HG02798 (cell line): ENCODE results near the gene FZD10.

Experiments used
- ATAC-seq: cut with Tn5 transposase; IDR thresholded peaks from one replicate; pipeline ENCODE4 v1.9.1; 2021; ENCODE audit warnings: mild to moderate bottlenecking; ENCODE audit not compliant: unreplicated experiment, poor library complexity

The FZD10 gene

GRCh38 chr12:130152386-130152785 is 9.9 kb upstream of the FZD10 start:
- no peak for ATAC-seq

- no peak for ATAC-seq
These were observed 8.5 kb upstream of the FZD10 start for GRCh38 chr12:130153803-130154202.

DNA sequence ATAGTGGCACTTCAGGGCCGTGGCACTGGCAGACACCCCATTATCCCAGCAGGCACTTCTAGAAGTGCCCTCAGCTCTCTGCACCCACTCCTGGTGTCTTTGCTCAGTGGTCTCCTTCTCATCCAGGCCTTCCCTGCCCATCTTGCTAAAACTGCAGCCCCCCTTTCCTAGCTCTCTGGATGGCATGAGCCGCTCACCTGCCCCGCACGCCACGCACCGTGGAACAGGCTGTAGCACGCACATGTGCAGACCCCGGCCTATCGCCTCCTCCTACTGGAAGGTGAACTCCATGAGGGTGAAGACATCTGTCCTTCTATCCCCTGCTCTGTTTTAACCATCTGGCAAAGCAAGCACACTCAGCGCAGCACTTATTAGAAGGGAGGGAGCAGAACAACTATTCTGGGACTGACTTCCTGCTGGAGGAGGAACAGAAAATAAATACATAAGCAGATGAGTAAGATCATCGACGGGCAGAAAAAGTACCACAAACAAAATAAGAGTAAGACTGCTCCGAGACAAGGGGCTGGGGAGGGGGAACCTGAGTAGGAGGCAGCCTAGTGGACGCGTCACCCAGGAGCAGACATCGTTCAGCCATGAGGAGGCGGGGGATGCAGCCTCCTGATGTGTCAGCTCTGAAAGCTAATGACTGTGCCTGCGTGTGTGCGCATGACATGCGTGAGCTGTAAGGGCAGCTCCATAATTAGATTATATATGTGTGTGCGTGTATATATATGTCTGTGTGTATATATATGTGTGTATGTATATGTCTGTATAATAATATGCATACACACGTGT is 7.8 kb upstream of the FZD10 start:
- ATAC-seq: no peak

- no peak for ATAC-seq
These were observed 6.7 kb upstream of the FZD10 start for GRCh38 chr12:130155416-130156073.

DNA sequence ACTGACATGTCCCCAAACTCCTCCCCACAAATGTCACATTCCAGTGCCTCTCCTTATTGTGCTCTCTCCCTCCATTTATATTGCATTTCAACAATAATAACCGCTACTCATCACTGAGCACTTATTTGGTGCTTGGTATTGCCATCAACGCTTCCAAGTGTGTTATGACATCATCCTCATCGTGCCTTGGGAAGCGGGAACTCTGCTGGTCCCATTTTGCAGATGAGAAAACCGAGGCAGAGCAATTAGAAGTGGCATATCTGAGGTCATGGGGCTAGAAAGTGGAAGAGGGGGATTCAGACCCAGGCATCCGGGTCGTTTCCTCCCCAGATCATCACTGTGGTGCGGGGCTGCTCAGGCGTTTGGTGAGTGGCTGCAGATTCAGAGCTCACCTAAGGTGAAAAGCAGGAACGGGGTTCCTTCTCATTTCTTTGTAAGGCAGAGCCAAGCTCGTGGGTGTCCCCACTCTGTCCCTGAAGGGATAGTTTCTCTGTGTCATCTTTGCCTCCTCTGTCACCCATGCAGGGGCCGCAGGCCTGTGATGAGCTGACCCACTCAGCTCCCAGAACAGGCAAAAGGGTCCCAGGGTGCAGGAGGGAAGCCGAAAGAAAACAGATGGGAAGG is 5.5 kb upstream of the FZD10 start:
- no peak for ATAC-seq

- no peak for ATAC-seq
These were observed 4.1 kb upstream of the FZD10 start for GRCh38 chr12:130157998-130158753.

- ATAC-seq: no peak
These were observed 3.6 kb upstream of the FZD10 start for GRCh38 chr12:130158754-130159059.

DNA sequence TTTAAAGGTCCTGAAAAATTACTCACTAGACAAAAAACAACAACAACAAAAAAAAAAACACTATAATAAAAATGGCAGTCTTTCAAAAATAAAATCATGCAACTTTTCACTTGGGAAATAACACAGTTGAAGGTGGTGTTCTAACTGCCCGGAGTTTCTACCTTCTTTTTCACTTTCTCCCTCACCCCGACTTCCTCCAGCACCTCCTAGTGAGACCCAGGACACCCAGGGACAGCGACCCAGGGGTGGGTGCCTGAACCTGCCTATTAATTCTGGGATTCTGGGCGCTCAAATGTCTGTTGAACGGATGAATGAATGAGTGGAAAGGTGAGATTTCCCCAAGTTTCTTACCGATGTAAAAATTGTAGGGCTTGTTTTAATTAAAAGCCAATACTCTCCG is 2.0 kb upstream of the FZD10 start:
- no peak for ATAC-seq

GRCh38 chr12:130160711-130161231 is 1.5 kb upstream of the FZD10 start:
- no peak for ATAC-seq

GRCh38 chr12:130161261-130162243 is 712 bp upstream of the FZD10 start:
- no peak for ATAC-seq

DNA sequence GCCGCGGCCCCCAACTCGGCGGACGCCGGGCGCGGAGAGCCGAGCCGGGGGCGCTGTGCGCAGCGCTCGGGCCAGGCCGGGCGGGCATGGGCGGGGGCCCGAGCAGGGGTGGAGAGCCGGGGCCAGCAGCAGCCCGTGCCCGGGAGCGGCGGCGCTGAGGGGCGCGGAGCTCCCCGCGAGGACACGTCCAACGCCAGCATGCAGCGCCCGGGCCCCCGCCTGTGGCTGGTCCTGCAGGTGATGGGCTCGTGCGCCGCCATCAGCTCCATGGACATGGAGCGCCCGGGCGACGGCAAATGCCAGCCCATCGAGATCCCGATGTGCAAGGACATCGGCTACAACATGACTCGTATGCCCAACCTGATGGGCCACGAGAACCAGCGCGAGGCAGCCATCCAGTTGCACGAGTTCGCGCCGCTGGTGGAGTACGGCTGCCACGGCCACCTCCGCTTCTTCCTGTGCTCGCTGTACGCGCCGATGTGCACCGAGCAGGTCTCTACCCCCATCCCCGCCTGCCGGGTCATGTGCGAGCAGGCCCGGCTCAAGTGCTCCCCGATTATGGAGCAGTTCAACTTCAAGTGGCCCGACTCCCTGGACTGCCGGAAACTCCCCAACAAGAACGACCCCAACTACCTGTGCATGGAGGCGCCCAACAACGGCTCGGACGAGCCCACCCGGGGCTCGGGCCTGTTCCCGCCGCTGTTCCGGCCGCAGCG is 639 bp downstream of the FZD10 start:
- no peak for ATAC-seq

DNA sequence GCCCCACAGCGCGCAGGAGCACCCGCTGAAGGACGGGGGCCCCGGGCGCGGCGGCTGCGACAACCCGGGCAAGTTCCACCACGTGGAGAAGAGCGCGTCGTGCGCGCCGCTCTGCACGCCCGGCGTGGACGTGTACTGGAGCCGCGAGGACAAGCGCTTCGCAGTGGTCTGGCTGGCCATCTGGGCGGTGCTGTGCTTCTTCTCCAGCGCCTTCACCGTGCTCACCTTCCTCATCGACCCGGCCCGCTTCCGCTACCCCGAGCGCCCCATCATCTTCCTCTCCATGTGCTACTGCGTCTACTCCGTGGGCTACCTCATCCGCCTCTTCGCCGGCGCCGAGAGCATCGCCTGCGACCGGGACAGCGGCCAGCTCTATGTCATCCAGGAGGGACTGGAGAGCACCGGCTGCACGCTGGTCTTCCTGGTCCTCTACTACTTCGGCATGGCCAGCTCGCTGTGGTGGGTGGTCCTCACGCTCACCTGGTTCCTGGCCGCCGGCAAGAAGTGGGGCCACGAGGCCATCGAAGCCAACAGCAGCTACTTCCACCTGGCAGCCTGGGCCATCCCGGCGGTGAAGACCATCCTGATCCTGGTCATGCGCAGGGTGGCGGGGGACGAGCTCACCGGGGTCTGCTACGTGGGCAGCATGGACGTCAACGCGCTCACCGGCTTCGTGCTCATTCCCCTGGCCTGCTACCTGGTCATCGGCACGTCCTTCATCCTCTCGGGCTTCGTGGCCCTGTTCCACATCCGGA is 1.4 kb downstream of the FZD10 start:
- no peak for ATAC-seq

DNA sequence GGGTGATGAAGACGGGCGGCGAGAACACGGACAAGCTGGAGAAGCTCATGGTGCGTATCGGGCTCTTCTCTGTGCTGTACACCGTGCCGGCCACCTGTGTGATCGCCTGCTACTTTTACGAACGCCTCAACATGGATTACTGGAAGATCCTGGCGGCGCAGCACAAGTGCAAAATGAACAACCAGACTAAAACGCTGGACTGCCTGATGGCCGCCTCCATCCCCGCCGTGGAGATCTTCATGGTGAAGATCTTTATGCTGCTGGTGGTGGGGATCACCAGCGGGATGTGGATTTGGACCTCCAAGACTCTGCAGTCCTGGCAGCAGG is 1.9 kb downstream of the FZD10 start:
- ATAC-seq: no peak

DNA sequence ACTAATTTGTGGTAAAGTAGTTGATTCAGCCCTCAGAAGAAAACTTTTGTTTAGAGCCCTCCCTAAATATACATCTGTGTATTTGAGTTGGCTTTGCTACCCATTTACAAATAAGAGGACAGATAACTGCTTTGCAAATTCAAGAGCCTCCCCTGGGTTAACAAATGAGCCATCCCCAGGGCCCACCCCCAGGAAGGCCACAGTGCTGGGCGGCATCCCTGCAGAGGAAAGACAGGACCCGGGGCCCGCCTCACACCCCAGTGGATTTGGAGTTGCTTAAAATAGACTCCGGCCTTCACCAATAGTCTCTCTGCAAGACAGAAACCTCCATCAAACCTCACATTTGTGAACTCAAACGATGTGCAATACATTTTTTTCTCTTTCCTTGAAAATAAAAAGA is 2.7 kb downstream of the FZD10 start:
- ATAC-seq: no peak

- no peak for ATAC-seq
These were observed 4.0 kb downstream of the FZD10 start for GRCh38 chr12:130166306-130166705.

DNA sequence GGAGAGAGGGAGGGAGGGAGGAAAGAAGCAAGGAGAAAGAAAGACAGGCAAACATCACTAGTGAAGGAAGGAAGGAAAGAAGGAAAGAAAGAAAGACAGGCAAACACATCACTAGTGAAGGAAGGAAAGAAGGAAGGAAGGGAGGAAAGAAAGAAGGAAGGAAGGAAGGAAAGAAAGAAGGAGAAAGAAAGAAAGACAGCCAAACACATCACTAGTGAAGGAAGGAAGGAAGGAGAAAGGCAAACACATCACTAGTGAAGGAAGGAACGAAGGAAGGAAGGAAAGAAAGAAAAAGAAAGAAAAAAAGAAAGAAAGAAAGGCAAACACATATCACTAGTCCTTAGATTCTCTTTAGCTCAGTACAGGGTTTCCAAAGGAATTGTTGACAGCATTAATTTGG is 5.3 kb downstream of the FZD10 start:
- no peak for ATAC-seq

GRCh38 chr12:130169256-130169655 is 7.0 kb downstream of the FZD10 start:
- no peak for ATAC-seq

GRCh38 chr12:130169924-130170323 is 7.7 kb downstream of the FZD10 start:
- no peak for ATAC-seq
